HepG2 (cell line): ENCODE measurements around the gene RAB17. TPM values are rescaled to one million over a fixed set of nuclear protein-coding genes. Genes with fewer than 3 reads are reported as not detected.

Experiments used
- FOXP1 ChIP-seq, 2 experiments: fragments of 450-650 bp in 1 of 2; IDR thresholded peaks; 2 replicates each; pipeline ENCODE4 v1.6.1; 2017 to 2018; ENCODE audit warnings: antibody characterized with exemption in 1 of 2
- HOXA7 ChIP-seq: sonication (generic); formaldehyde crosslinking; IDR thresholded peaks from 2 replicates; pipeline ENCODE4 v1.8.1; 2022; ENCODE audit warnings: mild to moderate bottlenecking, missing genetic modification reagents, moderate library complexity
- MEIS1 ChIP-seq: sonication (generic); formaldehyde crosslinking; IDR thresholded peaks from 2 replicates; pipeline ENCODE4 v1.9.0; 2021; ENCODE audit warnings: mild to moderate bottlenecking, missing genetic modification reagents, moderate library complexity, borderline replicate concordance
- POLR2A ChIP-seq, 2 experiments: IDR thresholded peaks; 2 replicates each; pipeline ENCODE4 v1.6.1; 2011; ENCODE audit warnings: low read depth in 2 of 2, low read length in 2 of 2, mild to moderate bottlenecking in 1 of 2, moderate library complexity in 1 of 2; ENCODE audit not compliant: insufficient read depth in 1 of 2
- PTBP1 ChIP-seq: fragments of 200-400 bp; formaldehyde crosslinking; IDR thresholded peaks from 2 replicates; pipeline ENCODE4 v1.6.1; 2018; ENCODE audit warnings: low read length, low read depth; ENCODE audit not compliant: poor library complexity, severe bottlenecking
- RXRA ChIP-seq: sonication (generic); formaldehyde crosslinking; IDR thresholded peaks from 2 replicates; pipeline ENCODE4 v1.5.1; 2020; ENCODE audit warnings: missing genetic modification reagents
- SAFB2 ChIP-seq: sonication (generic); formaldehyde crosslinking; IDR thresholded peaks from 2 replicates; pipeline ENCODE4 v1.5.1; 2020; ENCODE audit warnings: missing genetic modification reagents, low read depth, mild to moderate bottlenecking, borderline replicate concordance
- SIX4 ChIP-seq: sonication (generic); formaldehyde crosslinking; IDR thresholded peaks from 2 replicates; pipeline ENCODE4 v1.4.0; 2020; ENCODE audit warnings: missing genetic modification reagents
- SP5 ChIP-seq: IDR thresholded peaks from 2 replicates; pipeline ENCODE4 v1.6.1; 2016; ENCODE audit warnings: low read depth, borderline replicate concordance
- TARDBP ChIP-seq: sonication (generic); formaldehyde crosslinking; IDR thresholded peaks from 2 replicates; pipeline ENCODE4 v1.8.0; 2022; ENCODE audit warnings: mild to moderate bottlenecking, missing genetic modification reagents
- TBX2 ChIP-seq: sonication (generic); formaldehyde crosslinking; IDR thresholded peaks from 2 replicates; pipeline ENCODE4 v1.5.0; 2020; ENCODE audit warnings: missing genetic modification reagents, mild to moderate bottlenecking, borderline replicate concordance
- ZNF256 ChIP-seq: sonication (generic); formaldehyde crosslinking; conservative IDR thresholded peaks from 2 replicates; pipeline ENCODE4 v1.4.0; 2020; ENCODE audit warnings: missing genetic modification reagents
- ZNF552 ChIP-seq: sonication (generic); formaldehyde crosslinking; IDR thresholded peaks from 2 replicates; pipeline ENCODE4 v1.9.0; 2022; ENCODE audit warnings: missing genetic modification reagents, mild to moderate bottlenecking, borderline replicate concordance
- ZNF780A ChIP-seq: sonication (generic); formaldehyde crosslinking; IDR thresholded peaks from 2 replicates; pipeline ENCODE4 v1.8.0; 2022; ENCODE audit warnings: mild to moderate bottlenecking, missing genetic modification reagents, moderate library complexity
- ZNF781 ChIP-seq: sonication (generic); formaldehyde crosslinking; IDR thresholded peaks from 2 replicates; pipeline ENCODE4 v1.5.1; 2020; ENCODE audit warnings: borderline replicate concordance, mild to moderate bottlenecking, missing genetic modification reagents; ENCODE audit errors: not compliant biosample characterization
- ZNF790 ChIP-seq: sonication (generic); formaldehyde crosslinking; IDR thresholded peaks from 2 replicates; pipeline ENCODE4 v1.8.0; 2022; ENCODE audit warnings: missing genetic modification reagents, mild to moderate bottlenecking, borderline replicate concordance
- polyA plus RNA-seq, 8 experiments: library from polyadenylated mRNA; depleted of rRNA in 3 of 8; stranded (reverse) in 7 of 8; unstranded in 1 of 8; fragments of >200 nt; fragmentation: Illumina TruSeq in 4 of 8; extraction: Trizol in 4 of 8; gene quantifications; 2 replicates each; pipeline versions ENCODE4 v1.2.1 to v1.2.3, GENCODE V29; 2011 to 2016; ENCODE audit warnings: low read depth in 4 of 8, missing spikeins in 1 of 8, mixed read lengths in 1 of 8; ENCODE audit not compliant: insufficient read depth in 1 of 8
- total RNA-seq, 5 experiments: library from RNA; depleted of rRNA; stranded (reverse); fragments of >200 nt; fragmentation: Illumina TruSeq; extraction: Trizol; gene quantifications; 2 replicates each; pipeline ENCODE4 v1.2.3, GENCODE V29; 2016; ENCODE audit warnings: low read depth in 1 of 5
- TF ChIP-seq, protein P1 (sequence below): sonication (generic); formaldehyde crosslinking; IDR thresholded peaks from 2 replicates; pipeline ENCODE4 v1.5.1; 2020; ENCODE audit warnings: missing genetic modification reagents, mild to moderate bottlenecking, borderline replicate concordance
- TF ChIP-seq, protein P2 (sequence below): fragments of 450-650 bp; IDR thresholded peaks from 2 replicates; pipeline ENCODE4 v1.6.1; 2016
- TF ChIP-seq, protein P3 (sequence below), 2 experiments: fragments of 450-650 bp in 1 of 2; sonication (generic) in 1 of 2; formaldehyde crosslinking; IDR thresholded peaks; 2 replicates each; pipeline versions ENCODE4 v1.5.0 to v1.8.0; 2020 to 2022; ENCODE audit warnings: mild to moderate bottlenecking in 1 of 2, missing genetic modification reagents in 1 of 2
- TF ChIP-seq, protein P4 (sequence below): sonication (generic); formaldehyde crosslinking; conservative IDR thresholded peaks from 2 replicates; pipeline ENCODE4 v1.4.0; 2020; ENCODE audit warnings: missing genetic modification reagents
- TF ChIP-seq, protein P5 (sequence below): sonication (generic); formaldehyde crosslinking; IDR thresholded peaks from 2 replicates; pipeline ENCODE4 v1.5.1; 2020; ENCODE audit warnings: mild to moderate bottlenecking, moderate library complexity, missing genetic modification reagents

The RAB17 gene
- total and polyA plus RNA-seq, 2 of the 13 experiments (the other 11 are each of a cell fraction or from before 2014, with no cell fraction given), result 68.0 to 124 TPM

DNA sequence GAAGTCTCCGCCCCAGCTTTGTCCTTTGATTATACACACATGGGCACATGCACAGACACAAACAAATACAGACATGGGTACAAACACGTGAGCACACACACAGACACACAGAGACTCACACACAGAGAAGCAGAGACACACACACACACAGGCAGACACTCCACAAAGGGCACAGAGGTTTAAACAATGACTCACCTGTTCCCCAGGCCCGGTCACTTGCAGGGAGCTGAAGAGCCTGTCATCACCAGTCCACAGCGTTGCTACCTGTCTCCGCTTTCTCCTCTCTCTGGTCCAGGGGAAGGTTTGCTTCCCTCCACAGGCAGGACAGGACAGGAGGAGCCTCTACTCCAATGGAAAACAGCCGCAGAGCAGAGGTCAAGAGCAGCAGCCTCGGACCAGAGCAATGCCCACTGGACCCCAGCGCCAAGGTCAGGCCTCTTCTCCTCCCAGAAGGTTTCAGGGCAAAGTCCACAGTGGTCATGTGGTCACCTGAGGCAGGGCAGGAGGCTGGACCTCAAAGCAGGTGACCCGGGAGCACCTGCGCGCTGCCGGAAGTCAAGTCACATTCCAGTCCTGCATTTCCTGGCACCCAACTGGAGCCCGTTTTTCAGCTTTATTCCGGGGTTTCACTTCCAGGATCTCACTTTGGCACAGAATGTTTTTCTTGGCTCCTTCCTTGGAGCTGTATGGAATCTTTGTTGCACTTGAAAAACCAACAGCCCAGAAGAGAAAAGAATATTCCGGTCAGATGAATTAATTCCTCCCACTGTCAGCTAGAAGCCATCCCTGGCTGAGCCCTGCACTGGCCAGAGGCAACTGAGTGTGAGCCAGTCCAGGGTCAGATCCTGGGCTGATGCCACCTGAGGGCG, at the start of gene RAB17 (continued):
- TF ChIP-seq ZNF780A (CRISPR knock-in tag) (no peak; the same call in 1 of the 2 replicates), RXRA (CRISPR knock-in tag) (peak; percentile 98), ZNF790 (CRISPR knock-in tag) (peak; percentile 80; the same call in 1 of the 2 replicates), SAFB2 (CRISPR knock-in tag) (peak; percentile 97), SIX4 (CRISPR knock-in tag) (peak; percentile 82), ZNF256 (CRISPR knock-in tag) (peak; percentile 83; the same call in 1 of the 2 replicates), ZNF781 (CRISPR knock-in tag) (peak; percentile 75), MEIS1 (CRISPR knock-in tag) (no peak; the same call in 1 of the 2 replicates), TBX2 (peak; percentile 97), TARDBP (CRISPR knock-in tag) (peak; percentile 98), HOXA7 (CRISPR knock-in tag) (no peak), ZNF552 (peak; percentile 89; the same call in 1 of the 2 replicates), PTBP1 (peak; percentile 35), SP5 (CRISPR knock-in tag) (peak; percentile 97), POLR2A (IDR thresholded peaks at IDR 0.05; ENCODE audit: insufficient read depth in 1 of 2, low read depth in 2 of 2, low read length in 2 of 2) (peak; percentile 51 to 71; a peak in 3 of 4 replicates), FOXP1 (IDR thresholded peaks at IDR 0.05) (peak; percentile 73), FOXP1 (CRISPR knock-in tag; IDR thresholded peaks at IDR 0.05) (peak; percentile 73)
- TF ChIP-seq, protein P1, sequence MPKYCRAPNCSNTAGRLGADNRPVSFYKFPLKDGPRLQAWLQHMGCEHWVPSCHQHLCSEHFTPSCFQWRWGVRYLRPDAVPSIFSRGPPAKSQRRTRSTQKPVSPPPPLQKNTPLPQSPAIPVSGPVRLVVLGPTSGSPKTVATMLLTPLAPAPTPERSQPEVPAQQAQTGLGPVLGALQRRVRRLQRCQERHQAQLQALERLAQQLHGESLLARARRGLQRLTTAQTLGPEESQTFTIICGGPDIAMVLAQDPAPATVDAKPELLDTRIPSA (CRISPR knock-in tag), result peak; percentile 34; the same call in 1 of the 2 replicates
- TF ChIP-seq, protein P2, sequence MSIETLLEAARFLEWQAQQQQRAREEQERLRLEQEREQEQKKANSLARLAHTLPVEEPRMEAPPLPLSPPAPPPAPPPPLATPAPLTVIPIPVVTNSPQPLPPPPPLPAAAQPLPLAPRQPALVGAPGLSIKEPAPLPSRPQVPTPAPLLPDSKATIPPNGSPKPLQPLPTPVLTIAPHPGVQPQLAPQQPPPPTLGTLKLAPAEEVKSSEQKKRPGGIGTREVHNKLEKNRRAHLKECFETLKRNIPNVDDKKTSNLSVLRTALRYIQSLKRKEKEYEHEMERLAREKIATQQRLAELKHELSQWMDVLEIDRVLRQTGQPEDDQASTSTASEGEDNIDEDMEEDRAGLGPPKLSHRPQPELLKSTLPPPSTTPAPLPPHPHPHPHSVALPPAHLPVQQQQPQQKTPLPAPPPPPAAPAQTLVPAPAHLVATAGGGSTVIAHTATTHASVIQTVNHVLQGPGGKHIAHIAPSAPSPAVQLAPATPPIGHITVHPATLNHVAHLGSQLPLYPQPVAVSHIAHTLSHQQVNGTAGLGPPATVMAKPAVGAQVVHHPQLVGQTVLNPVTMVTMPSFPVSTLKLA, result peak; percentile 92
- TF ChIP-seq, protein P3, sequence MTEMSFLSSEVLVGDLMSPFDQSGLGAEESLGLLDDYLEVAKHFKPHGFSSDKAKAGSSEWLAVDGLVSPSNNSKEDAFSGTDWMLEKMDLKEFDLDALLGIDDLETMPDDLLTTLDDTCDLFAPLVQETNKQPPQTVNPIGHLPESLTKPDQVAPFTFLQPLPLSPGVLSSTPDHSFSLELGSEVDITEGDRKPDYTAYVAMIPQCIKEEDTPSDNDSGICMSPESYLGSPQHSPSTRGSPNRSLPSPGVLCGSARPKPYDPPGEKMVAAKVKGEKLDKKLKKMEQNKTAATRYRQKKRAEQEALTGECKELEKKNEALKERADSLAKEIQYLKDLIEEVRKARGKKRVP (CRISPR knock-in tag; IDR thresholded peaks at IDR 0.05), result peak in 1 of 2 experiments; percentile 49; a peak in 1 of 4 replicates
- TF ChIP-seq, protein P4, sequence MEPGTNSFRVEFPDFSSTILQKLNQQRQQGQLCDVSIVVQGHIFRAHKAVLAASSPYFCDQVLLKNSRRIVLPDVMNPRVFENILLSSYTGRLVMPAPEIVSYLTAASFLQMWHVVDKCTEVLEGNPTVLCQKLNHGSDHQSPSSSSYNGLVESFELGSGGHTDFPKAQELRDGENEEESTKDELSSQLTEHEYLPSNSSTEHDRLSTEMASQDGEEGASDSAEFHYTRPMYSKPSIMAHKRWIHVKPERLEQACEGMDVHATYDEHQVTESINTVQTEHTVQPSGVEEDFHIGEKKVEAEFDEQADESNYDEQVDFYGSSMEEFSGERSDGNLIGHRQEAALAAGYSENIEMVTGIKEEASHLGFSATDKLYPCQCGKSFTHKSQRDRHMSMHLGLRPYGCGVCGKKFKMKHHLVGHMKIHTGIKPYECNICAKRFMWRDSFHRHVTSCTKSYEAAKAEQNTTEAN (CRISPR knock-in tag), result peak; percentile 94
- TF ChIP-seq, protein P5, sequence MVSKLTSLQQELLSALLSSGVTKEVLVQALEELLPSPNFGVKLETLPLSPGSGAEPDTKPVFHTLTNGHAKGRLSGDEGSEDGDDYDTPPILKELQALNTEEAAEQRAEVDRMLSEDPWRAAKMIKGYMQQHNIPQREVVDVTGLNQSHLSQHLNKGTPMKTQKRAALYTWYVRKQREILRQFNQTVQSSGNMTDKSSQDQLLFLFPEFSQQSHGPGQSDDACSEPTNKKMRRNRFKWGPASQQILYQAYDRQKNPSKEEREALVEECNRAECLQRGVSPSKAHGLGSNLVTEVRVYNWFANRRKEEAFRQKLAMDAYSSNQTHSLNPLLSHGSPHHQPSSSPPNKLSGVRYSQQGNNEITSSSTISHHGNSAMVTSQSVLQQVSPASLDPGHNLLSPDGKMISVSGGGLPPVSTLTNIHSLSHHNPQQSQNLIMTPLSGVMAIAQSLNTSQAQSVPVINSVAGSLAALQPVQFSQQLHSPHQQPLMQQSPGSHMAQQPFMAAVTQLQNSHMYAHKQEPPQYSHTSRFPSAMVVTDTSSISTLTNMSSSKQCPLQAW, result peak; percentile 99
